ENCODE measurements around the gene GRM4.

GRCh38 chr6:34093206-34093605 is 52.7 kb downstream of the GRM4 start:
- TF ChIP-seq CTCF (IDR thresholded peaks at IDR 0.05) (no peak), POLR2A (IDR thresholded peaks at IDR 0.05) (no peak)

Measured in uterus (tissue), 2 donors.